GM19025 (cell line): Measurements from ENCODE around the gene LRRK1.

ENCODE experiments used
- ATAC-seq: cut with Tn5 transposase; IDR thresholded peaks from one replicate; pipeline ENCODE4 v1.9.1; 2021; ENCODE audit warnings: mild to moderate bottlenecking, low read depth, moderate library complexity; ENCODE audit not compliant: unreplicated experiment

LRRK1 gene

DNA sequence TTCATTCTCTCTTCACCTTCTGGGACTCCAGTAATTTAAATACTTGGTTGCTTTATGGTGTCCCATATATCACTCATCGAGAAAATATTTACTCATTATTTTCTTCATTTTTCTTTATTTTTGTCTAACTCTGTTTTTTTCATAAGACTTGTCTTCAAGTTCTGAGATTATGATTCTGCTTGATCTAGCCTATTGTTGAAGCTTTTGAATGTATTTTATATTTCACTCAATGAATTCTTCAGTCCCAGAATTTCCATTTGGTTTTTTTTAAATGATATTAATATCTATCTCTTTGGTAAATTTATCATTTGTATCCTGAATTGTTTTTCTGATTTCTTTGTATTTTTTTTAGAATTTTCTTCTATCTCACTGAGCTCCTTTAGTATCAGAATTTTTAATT lies 117.0 kb downstream of the LRRK1 start:
- ATAC-seq: no peak

DNA sequence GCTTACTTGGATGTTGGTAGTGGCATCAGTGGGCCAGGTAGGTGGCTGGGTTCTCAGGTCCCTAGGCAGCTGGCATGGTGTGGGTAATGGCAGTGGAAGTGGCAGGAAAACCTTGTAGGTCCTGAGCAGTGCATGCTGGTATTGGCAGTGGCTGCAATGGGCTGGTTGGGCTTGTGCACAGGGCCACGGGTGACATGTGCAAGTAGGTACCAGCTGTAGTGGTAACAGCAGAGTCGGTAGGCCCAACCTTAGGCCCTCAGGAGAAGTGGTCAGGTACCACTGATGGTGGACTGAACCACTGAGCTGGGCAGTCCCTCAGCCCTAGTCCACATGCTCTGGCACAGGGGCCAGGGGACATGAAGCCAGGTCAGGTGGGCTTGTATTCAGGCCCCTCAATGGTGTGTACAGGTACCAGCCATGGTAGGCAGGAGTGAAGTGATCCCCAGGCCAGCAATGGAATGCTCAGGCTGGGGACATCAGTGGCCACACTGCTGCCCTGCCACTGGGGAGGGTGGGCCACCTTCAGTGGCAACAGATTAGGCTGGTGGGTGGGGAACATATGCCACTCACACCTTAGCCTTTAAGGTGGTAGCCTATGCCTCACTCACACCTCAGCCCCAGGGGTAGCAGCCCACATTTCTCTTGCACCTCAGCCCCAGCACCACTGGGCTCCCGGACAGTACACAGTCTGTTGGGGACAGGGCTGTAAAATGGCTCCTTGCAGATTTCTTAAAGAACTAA lies 118.1 kb downstream of the LRRK1 start:
- no peak for ATAC-seq

DNA sequence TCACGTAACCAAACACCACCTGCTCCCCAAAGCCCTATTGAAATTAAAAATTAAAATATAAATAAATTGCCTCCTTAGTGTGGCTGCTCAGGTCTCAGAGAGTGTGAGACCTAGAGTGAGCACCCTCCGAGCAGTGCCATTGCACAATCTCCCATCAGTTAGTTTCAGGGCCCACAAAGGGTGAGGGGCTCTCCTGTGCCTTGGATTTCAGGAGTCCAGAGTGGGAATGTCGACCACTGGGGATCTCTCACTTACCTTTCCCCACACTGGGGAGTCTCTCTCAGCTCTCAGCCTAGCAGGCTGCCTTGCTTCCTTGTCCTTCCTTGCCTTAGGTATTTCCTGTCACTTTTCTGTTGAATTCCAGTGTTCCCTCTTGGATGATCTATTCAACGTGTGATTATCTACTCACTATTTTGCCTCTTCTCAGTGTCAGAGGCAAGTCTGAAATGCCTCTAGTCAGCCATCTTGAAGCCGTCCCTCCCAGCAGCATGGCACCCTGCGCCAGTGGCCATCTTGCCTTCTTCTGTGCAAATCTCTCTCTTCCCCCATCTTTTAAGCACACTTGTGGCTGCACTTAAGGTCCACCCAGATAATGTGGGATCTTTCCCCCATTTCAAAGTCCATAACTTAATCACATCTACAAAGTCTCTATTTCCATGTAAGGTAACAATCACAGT lies 119.3 kb downstream of the LRRK1 start:
- ATAC-seq: no peak

DNA sequence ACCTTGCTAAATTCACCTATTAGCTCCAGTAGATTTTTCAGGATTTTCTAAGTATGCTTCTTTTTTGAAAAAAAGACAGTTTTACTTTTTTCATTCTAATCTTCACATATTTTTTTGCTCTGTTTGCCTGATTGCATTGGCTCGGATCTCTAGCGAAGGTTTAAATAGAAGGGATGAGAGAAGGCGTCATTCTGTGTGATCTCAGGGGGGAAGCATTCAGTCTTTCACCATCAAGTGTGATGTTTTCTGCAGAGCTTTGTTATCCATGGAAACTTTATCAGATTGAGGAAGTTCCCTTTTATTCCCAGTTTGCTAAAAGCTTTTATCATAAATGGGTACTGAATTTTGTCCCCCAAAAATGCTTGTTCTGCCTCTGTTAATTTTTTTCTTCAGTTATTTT lies 120.3 kb downstream of the LRRK1 start:
- no peak for ATAC-seq

DNA sequence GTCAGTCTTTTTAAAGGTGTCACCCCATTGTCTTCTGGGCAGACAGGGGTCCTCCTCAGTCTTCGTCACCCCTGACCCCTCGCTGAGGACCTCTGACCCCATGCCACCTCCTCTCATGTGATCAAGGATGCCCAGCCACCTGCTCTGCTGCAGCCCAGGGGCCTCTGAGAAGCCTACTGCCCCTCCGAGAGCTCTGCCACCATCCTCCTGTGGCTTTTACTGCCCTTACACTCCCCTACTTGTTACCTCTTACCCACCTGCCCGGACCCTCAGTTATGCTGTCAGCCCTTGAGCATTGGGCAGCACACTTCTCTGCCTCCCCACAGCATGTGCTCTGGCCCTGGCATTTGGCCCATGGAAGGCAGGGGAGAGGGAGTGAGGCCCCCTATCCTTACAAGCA lies 123.2 kb downstream of the LRRK1 start:
- no peak for ATAC-seq

DNA sequence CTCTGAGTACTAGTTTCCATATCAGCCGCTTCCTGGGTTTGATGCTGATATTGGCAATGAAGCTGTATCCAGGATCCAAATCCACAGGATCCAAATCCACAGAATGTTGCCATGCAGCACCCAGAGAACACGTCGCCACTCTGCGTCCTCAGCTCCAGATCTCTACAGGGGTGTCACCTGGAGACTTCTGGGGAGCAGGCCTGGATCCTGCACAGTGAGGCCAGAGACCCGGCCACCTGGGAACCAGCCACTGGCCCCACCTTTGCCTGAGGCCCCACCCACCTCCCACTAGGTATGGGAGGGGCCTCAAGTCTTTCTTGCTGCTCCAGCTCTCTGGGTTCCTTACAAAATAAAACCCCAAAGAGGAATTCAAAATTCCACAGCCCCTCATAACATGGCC lies 123.9 kb downstream of the LRRK1 start:
- ATAC-seq: no peak

DNA sequence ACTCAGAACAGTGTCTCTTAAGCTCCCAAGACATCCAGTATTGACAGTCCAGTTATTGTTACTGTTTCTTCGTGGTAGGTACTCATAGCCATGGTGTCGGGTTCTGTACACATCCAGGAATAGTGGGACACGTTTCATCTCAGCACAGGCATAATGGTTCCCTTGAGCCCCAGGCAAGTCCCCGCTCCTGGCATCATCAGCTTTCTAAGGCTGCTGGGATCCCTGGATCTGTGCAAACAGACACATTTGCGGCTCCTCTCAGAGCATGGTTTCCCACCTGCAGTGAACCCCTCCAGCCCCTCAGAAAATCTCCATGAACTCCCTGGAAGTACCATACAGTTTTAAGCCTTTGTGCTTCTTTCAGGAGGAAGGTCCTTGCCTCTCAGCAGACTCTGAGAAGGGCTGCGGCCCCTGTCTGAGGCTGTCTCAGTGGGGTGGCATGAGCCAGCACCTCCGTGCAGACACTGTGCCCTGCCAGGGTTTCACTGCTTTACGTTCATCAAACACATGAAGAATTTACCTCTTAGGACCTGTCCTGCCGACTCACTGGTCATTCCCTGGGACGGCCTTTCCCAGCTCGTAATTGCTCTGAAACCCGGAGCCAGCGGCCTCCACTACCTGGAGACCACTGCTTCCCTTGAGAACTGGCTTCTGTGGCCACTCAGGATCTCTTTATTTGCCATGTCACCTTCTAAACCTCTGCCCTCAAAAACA lies 124.9 kb downstream of the LRRK1 start:
- ATAC-seq: no peak

DNA sequence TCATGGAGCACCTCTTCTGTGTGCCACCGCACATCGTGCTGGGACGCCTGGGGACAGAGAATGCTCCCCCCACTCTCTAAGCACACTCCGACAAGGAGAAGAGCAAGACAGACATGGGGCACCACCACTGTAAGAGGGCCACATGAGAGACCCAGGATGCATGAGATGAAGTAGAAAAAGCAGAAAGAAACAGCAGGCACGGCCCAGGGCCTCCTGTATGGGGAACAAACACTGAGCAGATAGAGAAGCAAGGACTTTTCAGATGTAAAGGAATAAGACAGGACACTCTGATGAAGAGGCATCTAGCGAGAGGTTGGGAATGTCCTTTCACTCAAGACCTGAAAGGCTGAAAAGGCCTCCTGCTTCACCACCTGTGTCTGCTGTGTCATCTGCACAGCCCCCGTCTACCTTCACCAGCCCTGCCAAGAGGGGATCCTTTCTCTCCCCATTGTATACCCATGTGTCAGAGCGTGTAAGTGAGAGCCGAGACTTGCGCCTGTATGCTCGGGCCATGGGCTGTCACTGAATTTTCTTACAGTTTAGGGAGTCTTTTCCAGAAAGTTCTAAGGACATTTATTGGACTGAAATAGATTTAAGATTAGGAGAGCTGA lies 125.6 kb downstream of the LRRK1 start:
- no peak for ATAC-seq

DNA sequence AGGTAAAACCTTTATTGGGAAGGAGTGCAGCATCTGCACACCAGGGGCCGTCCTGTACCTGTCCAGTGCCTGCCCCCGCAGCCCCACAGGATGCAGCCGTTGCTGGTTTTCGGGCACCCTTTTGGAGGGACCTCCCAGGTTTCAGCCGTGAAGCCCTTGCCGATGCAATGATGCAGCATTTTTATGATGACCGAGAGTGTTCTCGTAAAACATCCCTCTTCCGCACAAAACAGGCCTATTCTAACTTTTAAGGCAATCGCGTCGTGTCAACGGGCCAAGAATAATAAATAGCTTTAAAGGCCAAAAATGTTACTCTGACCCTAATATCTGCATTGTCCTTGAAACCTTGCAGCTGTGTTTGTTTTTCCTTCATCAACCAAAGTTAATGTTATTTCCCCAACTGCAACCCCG lies 126.1 kb downstream of the LRRK1 start:
- no peak for ATAC-seq

DNA sequence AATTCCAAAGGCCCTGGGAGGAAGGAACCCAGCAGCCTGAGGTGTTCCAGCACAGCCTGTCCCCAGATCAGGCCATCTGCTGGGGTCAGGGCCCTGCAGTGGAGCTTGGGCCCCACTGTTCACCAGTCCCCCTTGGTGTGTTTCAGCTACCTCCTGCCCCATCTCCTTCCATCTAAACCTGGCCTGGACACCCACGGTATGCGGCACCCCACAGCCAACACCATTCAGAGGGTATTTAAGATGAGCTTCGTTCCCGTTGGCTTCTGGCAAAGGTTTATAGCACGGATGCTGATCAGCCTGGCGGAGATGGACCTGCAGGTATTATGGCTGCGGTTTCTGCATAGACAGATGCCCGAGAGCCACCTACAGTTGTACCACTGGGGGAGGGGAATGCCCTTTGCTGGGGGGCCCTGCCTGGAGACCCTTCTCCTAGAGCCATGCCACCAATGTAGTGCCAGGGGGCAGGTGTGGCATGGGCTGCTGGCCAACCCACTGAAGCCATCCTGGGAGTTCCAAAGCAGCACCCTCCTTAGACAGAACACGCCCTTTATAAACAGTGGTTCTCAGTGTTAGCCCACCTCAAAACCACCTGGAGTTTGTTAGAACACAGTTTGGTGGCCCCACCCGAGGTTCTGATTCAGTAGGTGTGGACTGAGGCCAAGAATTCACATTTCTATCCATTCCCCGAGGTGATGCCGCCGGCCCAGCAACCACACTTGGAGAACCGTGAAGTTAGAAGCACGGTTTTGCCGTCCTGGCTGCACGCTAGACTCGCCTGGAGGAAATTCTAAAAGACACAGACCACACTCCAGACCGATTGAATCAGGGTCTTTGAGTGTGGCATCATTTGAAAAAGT lies 126.9 kb downstream of the LRRK1 start:
- no peak for ATAC-seq

DNA sequence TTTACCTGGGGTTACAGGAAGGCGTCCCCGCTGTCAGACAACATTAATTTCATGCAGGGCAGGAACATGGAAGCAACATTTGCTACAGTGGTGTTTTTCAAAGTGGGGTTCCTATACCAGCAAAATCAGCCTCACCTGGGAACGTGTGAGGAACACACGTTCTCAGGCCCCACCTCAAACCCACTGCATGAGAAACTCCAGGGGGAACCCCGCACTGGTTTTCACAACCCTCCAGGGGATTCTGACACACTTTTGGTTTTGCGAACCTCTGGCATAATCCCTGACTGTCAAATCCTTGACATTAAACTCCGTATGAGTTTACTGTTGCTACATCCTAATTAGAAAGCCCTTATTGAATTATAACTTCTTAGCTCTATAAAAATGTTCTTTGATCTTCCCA lies 127.7 kb downstream of the LRRK1 start:
- ATAC-seq: no peak

DNA sequence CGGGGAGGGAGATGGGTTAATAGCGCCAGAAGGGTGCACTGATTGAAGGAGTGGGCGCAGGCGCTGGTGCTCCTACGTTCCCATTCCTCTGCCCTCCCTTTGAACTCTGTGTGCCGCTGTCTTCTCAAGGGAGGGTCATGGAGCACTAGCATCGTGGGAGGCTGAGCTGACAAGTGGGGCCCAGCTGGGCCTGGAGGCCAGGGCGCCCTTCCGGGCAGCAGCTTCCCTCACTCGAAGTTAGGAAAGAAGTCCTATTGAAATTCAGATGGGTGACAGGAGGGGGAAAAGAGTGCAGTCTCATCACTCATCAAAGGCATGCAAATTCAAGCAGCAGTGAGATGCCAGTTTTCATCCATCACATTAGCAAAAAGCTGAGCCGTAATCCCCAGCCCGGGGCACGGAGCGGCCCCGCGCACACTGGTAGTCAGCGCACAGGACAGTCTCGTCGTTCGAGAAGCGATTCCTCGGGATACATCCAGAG lies 128.2 kb downstream of the LRRK1 start:
- ATAC-seq: no peak

DNA sequence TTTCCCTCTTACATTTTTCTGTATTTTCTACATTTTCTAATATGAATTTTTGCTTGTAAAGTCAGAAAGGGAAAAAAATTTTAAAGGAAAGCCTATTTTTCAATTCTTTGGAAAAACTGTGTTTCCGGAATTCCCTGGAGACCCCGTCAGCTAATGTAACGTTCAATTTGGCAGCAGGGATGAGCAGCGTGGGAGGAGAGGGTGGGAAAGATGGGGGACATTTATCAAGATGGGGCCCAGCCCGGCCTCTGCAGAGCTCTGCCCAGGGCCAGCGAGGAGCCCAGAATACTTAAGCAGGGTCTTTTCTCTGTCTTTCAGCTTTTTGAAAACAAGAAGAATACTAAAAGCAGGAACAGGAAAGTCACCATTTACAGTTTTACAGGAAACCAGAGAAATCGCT lies 129.0 kb downstream of the LRRK1 start:
- ATAC-seq: no peak

DNA sequence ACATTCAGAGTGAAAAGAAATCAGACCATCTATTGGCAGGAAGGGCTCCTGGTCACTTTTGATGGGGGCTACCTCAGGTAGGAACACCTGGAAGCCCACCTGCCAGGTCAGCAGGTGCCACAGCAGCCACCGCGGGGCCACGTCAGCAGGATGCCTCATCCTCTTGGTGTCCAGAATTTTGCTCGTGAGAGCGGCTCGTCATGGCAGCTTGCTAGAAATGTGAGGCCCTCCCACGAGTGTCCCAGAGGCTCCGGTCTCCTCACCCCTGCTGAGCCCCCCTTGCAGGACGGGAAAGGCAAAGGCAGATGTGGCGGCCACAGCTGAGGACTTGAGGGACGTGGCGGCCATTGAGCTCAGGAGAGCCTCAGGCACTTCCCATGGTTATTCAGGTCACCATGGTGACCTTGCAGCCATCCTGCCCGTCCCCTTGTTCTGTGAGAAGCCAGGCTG lies 129.4 kb downstream of the LRRK1 start:
- no peak for ATAC-seq

DNA sequence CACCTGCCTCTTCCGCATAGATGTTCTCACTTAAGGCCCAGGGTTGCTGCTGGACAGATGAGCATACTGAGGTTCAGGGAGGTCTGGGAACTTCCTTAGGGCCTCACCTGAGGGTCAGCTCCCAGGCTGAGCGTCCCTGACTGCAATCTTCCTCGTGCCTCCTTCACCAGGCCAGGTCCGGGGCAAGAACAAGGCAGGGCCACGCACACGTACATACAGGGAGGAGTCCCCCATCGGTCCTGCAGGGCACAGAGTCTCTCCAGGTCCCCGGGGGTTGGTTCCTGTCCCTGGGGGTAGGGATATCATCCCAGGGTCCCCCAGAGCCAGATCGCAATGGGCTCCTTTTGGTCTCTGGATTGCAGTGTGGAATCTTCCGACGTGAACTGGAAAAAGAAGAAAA lies 130.1 kb downstream of the LRRK1 start:
- ATAC-seq: no peak

DNA sequence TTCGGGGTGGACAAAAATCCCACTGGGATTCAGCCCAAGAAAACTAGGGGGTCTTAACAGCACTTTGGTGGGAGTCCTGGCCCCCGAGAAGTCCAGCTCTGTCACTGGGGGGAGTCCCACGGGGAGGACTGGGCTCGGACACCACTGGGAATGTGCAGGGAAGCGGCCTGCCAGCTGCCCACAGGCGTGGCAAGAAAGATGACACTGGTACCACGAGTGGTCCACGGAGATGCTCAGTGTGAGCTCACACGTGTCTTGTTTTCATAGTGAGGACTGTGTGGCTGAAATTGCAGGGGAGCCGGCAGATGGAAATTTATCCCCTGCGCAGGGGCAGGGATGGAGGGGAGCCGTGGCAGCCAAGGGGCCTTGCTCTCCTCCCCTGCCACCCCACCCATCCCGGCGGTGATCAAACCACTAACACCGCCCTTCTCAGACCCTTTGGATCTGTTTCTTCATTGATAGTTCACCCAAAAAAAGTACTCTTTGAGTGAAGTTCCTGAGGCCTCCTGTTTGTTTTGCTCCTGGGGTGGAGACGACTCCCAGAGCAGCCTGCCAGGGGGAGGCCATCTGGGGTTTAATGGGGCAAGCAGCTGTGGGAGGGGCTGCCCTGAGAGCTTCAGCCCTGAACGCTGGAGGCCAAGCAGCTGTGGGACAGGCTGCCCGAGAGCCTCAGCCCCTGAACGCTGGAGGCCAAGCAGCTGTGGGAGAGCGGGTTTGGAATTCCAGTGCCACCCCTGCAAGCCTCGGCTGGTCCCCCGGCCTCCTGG lies 130.9 kb downstream of the LRRK1 start:
- ATAC-seq: no peak

DNA sequence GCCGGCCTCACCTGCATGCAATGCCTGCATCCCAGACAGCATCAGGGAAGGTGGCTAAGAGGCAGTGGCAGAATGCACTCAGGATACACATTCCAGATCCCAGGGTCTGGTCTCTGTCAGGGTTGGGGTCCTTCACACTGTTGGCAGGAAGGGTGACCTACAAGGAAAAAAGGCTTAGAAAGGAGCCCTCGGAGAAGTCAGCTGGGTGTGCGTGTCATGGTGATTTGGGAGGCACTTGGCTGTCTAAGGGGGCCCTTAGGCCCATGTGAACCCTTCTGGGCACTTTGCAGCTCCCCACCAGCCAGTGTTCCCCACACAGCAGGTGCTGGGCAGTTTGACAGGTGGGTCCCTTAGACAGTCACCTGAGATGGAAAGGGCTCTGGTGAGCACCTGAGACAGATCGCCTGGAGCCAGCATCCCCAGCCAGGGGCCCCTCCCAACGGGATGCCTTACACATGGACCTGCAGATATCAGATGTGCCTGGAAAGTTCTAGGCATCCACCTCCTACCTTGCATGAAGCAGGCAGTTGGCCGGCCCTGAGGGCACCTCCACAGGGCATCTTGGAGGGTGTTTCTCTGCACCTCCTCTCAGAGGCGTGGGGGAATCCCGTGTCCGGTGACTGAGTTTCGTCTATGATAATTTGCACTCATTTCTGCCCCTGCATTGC lies 131.6 kb downstream of the LRRK1 start:
- ATAC-seq: no peak

DNA sequence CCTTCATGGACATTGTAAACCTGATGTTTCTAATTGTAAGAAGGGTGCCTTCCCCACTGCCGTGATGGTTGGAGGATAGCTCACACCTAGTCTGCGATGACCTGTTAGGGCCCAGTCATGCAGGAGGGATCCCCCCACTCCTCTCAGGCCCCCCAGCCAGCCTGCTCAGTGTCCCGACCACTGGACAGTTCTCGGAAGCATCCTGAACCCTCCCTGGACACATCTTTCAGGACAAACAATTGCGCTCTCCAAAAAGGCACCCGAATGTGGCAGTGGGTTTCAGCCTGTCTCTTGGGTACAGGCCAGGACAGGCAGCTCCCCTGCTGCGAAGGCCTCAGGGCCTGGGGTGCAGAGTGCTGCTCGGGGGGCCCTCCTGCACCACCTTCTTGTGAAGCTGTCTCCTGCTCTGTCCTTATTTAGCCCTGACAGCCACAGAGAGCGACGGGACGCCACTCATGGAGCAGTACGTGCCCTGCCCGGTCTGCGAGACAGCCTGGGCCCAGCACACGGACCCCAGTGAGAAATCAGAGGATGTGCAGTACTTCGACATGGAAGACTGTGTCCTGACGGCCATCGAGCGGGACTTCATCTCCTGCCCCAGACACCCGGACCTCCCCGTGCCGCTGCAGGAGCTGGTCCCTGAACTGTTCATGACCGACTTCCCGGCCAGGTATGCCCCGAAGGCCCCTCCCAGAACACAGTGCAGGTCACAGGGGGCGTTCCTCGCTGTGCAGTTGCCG lies 132.3 kb downstream of the LRRK1 start:
- no peak for ATAC-seq
